ENCODE measurements around the gene NF2.

- TF ChIP-seq POLR2AphosphoS5 (IDR thresholded peaks at IDR 0.05) (no peak), CTCF (IDR thresholded peaks at IDR 0.05) (no peak)
Measured at GRCh38 chr22:29570912-29571549, 32.4 kb upstream of the NF2 start.

All from gastroesophageal sphincter (tissue), 3 donors.